Measurements from ENCODE around the gene KLHDC4. TPM values are rescaled to one million over a fixed set of nuclear protein-coding genes. Genes with fewer than 3 reads are reported as not detected.

The KLHDC4 gene
- total and polyA plus RNA-seq, 7 donors: 9.2 to 19.7 (median 14.7) TPM

DNA sequence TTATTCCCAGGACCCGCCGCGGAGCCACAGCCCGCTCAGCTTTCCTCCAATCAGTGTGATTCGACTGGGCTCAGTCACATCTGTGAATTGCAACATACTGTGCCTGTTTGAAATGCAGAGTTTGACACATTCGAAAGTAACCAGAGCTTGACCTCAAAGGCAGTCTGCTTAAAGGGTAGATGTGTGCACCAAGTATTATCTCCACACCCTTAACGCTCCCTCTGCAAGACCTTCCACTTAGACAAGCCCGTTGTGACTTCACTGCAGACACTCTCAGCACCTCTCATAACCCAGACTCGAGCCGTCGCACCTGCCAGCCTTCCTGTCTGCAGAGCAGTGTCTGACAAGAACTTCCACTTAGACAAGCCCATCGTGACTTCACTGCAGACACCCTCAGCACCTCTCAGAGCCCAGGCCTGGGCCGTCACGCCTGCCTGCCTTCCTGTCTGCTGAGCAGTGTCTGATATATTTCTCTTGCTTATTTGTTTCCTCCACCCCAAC, 3.7 kb downstream of the KLHDC4 start:
- peaks cover 6 to 71% of the 10 kb centered on the region in 2 donors for H3K36me3 ChIP-seq (ENCODE audit: insufficient read depth in 1 of 2, low read depth in 1 of 2)
- DNase-seq: no peak
- H3K27me3 ChIP-seq (ENCODE audit: insufficient read depth in 3 of 3, low read length in 2 of 3): no peaks in the 10 kb centered on the region
- peaks cover 9% of the 10 kb centered on the region for H3K4me1 ChIP-seq
- TF ChIP-seq, protein P1, sequence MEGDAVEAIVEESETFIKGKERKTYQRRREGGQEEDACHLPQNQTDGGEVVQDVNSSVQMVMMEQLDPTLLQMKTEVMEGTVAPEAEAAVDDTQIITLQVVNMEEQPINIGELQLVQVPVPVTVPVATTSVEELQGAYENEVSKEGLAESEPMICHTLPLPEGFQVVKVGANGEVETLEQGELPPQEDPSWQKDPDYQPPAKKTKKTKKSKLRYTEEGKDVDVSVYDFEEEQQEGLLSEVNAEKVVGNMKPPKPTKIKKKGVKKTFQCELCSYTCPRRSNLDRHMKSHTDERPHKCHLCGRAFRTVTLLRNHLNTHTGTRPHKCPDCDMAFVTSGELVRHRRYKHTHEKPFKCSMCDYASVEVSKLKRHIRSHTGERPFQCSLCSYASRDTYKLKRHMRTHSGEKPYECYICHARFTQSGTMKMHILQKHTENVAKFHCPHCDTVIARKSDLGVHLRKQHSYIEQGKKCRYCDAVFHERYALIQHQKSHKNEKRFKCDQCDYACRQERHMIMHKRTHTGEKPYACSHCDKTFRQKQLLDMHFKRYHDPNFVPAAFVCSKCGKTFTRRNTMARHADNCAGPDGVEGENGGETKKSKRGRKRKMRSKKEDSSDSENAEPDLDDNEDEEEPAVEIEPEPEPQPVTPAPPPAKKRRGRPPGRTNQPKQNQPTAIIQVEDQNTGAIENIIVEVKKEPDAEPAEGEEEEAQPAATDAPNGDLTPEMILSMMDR (IDR thresholded peaks at IDR 0.05): no peak
- 87 to 94% (median 90%) methylated on average over 14 of the region's 14 CpGs for WGBS, 3 donors
- H3K4me3 ChIP-seq: no peak overlapping the region
- no peak overlapping the region for H3K27ac ChIP-seq
- intact Hi-C loops (cut with DNase I): loop anchor here in 1 of 2 donors (5.0 kb wide), 1 partner anchor 1215 kb away; no protein-coding TSS in a partner anchor
- no peak for ATAC-seq
- H3K9me3 ChIP-seq: no peaks in the 10 kb centered on the region

DNA sequence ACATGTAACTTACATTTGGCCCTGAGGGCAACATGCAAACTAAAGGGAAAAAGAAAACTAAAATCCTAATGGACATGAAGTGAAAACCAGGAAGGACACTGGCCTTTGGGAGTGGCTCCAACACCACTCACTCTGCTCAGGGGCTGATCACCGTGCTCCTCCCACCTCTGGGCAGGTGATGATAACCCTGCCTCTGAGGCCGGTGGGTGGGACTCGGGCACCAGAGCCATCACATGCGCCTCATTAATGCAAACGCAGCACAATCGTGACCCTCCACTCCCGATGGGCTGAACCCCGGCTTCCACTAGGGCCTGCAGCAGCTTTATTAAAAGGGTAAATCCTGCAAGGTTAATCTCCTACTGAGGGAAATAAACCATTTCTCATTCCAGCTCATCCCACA, 4.7 kb downstream of the KLHDC4 start:
- ATAC-seq: no peak
- Histone ChIP-seq H3K9me3 (no peaks in the 10 kb centered on the region), H3K36me3 (ENCODE audit: insufficient read depth in 1 of 2, low read depth in 1 of 2) (peaks cover 6 to 82% of the 10 kb centered on the region in 2 donors), H3K27me3 (ENCODE audit: insufficient read depth in 3 of 3, low read length in 2 of 3) (no peaks in the 10 kb centered on the region), H3K27ac (no peak overlapping the region), H3K4me3 (no peak overlapping the region), H3K4me1 (peaks cover 9% of the 10 kb centered on the region)
- no peak for DNase-seq
- intact Hi-C loops (cut with DNase I): loop anchor here in 1 of 2 donors (5.0 kb wide), 1 partner anchor 1214 kb away; no protein-coding TSS in a partner anchor
- 89 to 92% (median 89%) methylated on average over 8 of the region's 8 CpGs for WGBS, 3 donors
- TF ChIP-seq, protein P1 (IDR thresholded peaks at IDR 0.05): no peak

DNA sequence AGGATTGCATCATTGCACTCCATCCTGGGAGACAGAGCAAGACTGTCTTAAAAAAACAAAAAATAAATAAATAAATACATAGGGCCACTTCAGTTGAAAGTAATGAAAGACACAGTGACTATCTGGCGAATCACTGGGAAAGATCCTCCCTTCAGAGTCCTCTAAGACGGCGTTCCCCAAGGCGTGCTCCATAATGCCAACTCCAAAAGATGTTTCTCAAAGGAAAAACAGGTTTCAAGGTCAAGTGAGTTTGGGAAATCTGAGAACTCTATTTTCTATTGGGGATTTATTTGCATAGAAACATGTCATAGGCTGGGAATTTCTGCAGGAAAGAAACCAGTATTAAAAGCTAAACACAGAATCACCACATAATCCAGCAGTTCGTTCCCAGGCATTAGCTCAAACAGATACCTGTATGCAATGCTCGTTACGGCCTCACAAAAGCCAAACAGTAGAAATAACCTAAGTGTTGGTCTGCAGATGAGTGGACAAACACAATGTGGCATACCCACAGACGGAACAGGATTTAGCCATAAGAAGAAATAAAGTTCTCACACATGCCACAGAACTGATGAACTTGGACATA, 7.9 kb downstream of the KLHDC4 start:
- DNase-seq (no peak), ATAC-seq (no peak)
- Histone ChIP-seq H3K9me3 (no peaks in the 10 kb centered on the region), H3K27me3 (ENCODE audit: insufficient read depth in 3 of 3, low read length in 2 of 3) (no peaks in the 10 kb centered on the region), H3K4me1 (no peaks in the 10 kb centered on the region), H3K27ac (no peak overlapping the region), H3K36me3 (ENCODE audit: insufficient read depth in 1 of 2, low read depth in 1 of 2) (peaks cover 12 to 99% of the 10 kb centered on the region in 2 donors), H3K4me3 (no peak overlapping the region)
- intact Hi-C loops (cut with DNase I): no loop called here
- 89 to 93% (median 89%) methylated on average over 8 of the region's 8 CpGs for WGBS, 3 donors
- TF ChIP-seq, protein P1 (IDR thresholded peaks at IDR 0.05): no peak

DNA sequence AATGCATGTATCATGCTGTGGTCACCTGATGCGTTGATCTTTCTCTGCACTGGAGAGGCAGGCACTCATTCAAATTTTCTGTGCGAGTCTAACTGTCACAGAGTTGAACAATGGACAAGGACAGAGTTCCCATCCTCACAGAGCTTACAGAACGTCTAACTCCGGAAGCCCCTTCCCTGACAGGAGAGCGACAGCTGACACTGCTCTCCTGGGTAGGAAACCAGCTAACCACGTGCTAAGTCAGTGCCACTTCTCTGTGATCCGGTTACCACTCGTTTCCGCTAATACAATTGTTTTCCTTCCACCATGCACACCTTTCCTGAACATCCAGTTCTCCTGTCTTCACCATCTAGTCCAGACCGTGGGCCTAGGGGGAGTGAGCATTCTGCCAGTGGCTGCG, 11.3 kb downstream of the KLHDC4 start:
- TF ChIP-seq, protein P1 (IDR thresholded peaks at IDR 0.05): no peak
- H3K9me3 ChIP-seq: no peaks in the 10 kb centered on the region
- DNase-seq (no peak), ATAC-seq (no peak)
- no peaks in the 10 kb centered on the region for H3K27me3 ChIP-seq (ENCODE audit: insufficient read depth in 3 of 3, low read length in 2 of 3)
- WGBS, 3 donors: 85 to 89% (median 87%) methylated on average over 11 of the region's 11 CpGs
- intact Hi-C loops (cut with DNase I): no loop called here
- H3K4me1 ChIP-seq: no peaks in the 10 kb centered on the region
- no peak overlapping the region for H3K4me3 ChIP-seq
- H3K36me3 ChIP-seq (ENCODE audit: insufficient read depth in 1 of 2, low read depth in 1 of 2): peaks cover 12 to 97% of the 10 kb centered on the region in 2 donors
- H3K27ac ChIP-seq: no peak overlapping the region

Measured in psoas muscle (tissue), 8 donors.